ENCODE measurements around the gene IL23R. TPM values are rescaled to one million over a fixed set of nuclear protein-coding genes. Genes with fewer than 3 reads are reported as not detected.

IL23R gene, protein sequence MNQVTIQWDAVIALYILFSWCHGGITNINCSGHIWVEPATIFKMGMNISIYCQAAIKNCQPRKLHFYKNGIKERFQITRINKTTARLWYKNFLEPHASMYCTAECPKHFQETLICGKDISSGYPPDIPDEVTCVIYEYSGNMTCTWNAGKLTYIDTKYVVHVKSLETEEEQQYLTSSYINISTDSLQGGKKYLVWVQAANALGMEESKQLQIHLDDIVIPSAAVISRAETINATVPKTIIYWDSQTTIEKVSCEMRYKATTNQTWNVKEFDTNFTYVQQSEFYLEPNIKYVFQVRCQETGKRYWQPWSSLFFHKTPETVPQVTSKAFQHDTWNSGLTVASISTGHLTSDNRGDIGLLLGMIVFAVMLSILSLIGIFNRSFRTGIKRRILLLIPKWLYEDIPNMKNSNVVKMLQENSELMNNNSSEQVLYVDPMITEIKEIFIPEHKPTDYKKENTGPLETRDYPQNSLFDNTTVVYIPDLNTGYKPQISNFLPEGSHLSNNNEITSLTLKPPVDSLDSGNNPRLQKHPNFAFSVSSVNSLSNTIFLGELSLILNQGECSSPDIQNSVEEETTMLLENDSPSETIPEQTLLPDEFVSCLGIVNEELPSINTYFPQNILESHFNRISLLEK
- total RNA-seq, result not detected

DNA sequence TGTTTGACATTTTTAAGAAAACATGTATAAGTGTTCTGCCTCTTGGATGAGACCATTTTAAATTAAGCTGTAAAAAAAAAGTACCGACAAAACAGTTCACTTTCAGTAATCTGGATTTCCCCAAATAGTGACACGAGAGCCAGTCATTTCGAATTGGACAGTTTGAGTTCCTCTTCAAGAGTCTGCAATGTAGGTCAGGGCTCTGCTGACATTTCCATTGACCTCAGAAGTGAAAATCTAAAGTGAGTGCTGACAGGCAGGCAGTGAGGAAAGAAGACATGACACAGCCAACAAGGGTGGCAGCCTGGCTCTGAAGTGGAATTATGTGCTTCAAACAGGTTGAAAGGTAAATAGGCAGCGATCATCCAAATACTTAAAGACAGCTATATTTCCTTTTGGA, at the start of gene IL23R:
IL23R (plus strand) TSS at position 259 of the 400 bp plus-strand sequence. CDS start 1,667 bp downstream, outside the sequence.
- ATAC-seq (no peak), DNase-seq (no peak)
- Histone ChIP-seq H3K27me3 (no peaks in the 10 kb centered on the region), H3K27ac (no peak within 1 kb of the TSS), H3K4me1 (no peaks in the 10 kb centered on the region), H3K36me3 (no peaks in the 10 kb centered on the region), H3K9me3 (no peaks in the 10 kb centered on the region), H3K4me3 (no peak within 1 kb of the TSS)
- TF ChIP-seq POLR2A (IDR thresholded peaks at IDR 0.05) (no peak), CTCF (IDR thresholded peaks at IDR 0.05 in 4 of 5, conservative IDR thresholded peaks at IDR 0.05 in 1 of 5) (no peak)
- intact Hi-C loops (cut with DNase I; ENCODE audit: low total_unique reads), result no loop called here
- in situ Hi-C loops (cut with MboI; ENCODE audit: low sequenced_read_pairs in 4 of 4), result no loop called here

DNA sequence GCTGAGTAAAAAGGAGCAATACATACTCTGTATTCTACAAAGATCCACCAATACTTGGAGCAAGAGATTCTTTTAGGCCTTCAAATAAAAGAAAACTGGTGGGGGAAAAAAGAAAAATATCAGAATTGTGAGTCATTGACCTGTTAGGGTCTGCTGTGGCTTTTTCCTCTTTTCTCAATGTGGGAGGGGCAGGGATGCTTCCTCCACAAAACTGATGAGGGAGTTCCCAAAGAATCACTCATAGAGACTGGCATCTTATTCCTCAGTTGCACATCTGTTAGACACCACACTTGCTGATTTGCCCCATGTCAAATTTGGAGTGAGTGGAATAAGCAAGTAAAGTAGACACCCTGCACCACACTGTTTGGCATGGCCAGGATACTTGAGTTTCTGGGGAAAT, 48.1 kb upstream of the IL23R start:
- TF ChIP-seq POLR2A (IDR thresholded peaks at IDR 0.05) (no peak), CTCF (IDR thresholded peaks at IDR 0.05 in 4 of 5, conservative IDR thresholded peaks at IDR 0.05 in 1 of 5) (no peak)
- intact Hi-C loops (cut with DNase I; ENCODE audit: low total_unique reads), result no loop called here
- H3K9me3 ChIP-seq, result peaks cover 0 to 4% (median 0%) of the 10 kb centered on the region in 3 donors
- in situ Hi-C loops (cut with MboI; ENCODE audit: low sequenced_read_pairs in 4 of 4), result no loop called here
- no peaks in the 10 kb centered on the region for H3K27me3 ChIP-seq
- H3K4me3 ChIP-seq, result no peak overlapping the region
- DNase-seq, result no peak
- H3K27ac ChIP-seq, result no peak overlapping the region
- ATAC-seq, result no peak
- no peaks in the 10 kb centered on the region for H3K36me3 ChIP-seq
- H3K4me1 ChIP-seq, result no peaks in the 10 kb centered on the region

- H3K27me3 ChIP-seq, result no peaks in the 10 kb centered on the region
Measured at GRCh38 chr1:67118646-67119045, 47.6 kb upstream of the IL23R start.

DNA sequence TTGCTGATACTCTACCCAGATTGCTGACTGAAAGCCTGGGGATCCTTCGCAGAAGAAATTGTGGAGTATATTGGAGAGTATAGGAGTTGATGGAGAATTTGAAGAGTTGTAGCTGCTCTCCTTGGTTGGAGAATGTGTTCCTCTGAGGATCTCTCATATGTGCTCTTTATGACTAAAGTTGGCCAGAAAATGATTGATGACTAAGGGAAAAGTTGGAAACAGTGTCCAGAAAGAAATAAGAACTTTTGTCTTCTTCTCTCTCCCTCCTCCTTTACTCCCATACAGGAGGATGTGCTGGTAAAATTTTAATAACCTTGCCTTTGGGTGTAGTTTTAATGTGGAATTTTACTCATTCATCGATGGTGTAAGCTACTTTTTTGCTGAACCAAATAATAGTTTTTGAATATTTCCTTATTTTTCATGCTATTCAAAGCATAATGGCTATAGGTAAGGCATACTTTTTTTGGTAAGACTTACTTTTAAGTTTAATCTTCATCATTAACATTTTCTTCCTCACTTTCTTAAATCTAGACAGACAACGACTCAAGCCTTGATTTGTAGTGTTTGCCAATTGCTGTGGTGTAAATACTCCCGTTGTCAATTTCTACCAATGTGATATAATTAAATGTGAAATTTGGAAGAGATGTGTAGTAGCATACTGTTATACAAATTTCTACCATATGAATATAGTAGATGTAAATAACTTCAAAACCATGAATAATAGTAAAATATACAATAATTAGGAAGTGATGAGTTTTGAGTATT, 45.2 kb upstream of the IL23R start:
- Histone ChIP-seq H3K4me3 (no peak overlapping the region), H3K9me3 (no peaks in the 10 kb centered on the region), H3K36me3 (no peaks in the 10 kb centered on the region), H3K27ac (no peak overlapping the region), H3K27me3 (no peaks in the 10 kb centered on the region), H3K4me1 (no peaks in the 10 kb centered on the region)
- no peak for ATAC-seq
- no peak for TF ChIP-seq POLR2A (IDR thresholded peaks at IDR 0.05)
- no peak for TF ChIP-seq CTCF (IDR thresholded peaks at IDR 0.05 in 4 of 5, conservative IDR thresholded peaks at IDR 0.05 in 1 of 5)
- intact Hi-C loops (cut with DNase I; ENCODE audit: low total_unique reads) (no loop called here), in situ Hi-C loops (cut with MboI; ENCODE audit: low sequenced_read_pairs in 4 of 4) (no loop called here)
- DNase-seq, result no peak

More at GRCh38 chr1:67118646-67119045, 47.6 kb upstream of the IL23R start:
- H3K36me3 ChIP-seq, result no peaks in the 10 kb centered on the region
- H3K27ac ChIP-seq, result no peak overlapping the region
- no peak for ATAC-seq
- DNase-seq, result no peak
- no peak for TF ChIP-seq POLR2A (IDR thresholded peaks at IDR 0.05)
- TF ChIP-seq CTCF (IDR thresholded peaks at IDR 0.05 in 4 of 5, conservative IDR thresholded peaks at IDR 0.05 in 1 of 5), result no peak
- H3K9me3 ChIP-seq, result peaks cover 0 to 4% (median 0%) of the 10 kb centered on the region in 3 donors
- H3K4me1 ChIP-seq, result no peaks in the 10 kb centered on the region
- in situ Hi-C loops (cut with MboI; ENCODE audit: low sequenced_read_pairs in 4 of 4) (no loop called here), intact Hi-C loops (cut with DNase I; ENCODE audit: low total_unique reads) (no loop called here)
- no peak overlapping the region for H3K4me3 ChIP-seq

Data from gastrocnemius medialis (tissue), 4 donors.